HEK293 (cell line): ENCODE results near the gene PCMT1.

Source experiments
- GLI4 ChIP-seq: fragments of 450-650 bp; formaldehyde crosslinking; IDR thresholded peaks from 2 replicates; pipeline ENCODE4 v1.5.1; 2016; ENCODE audit warnings: missing biosample characterization, missing genetic modification characterization
- GLIS1 ChIP-seq: fragments of 450-650 bp; formaldehyde crosslinking; IDR thresholded peaks from 2 replicates; pipeline ENCODE4 v1.5.1; 2016; ENCODE audit warnings: missing biosample characterization, missing genetic modification characterization
- ZNF174 ChIP-seq: fragments of 450-650 bp; formaldehyde crosslinking; IDR thresholded peaks from 2 replicates; pipeline ENCODE4 v1.5.0; 2017; ENCODE audit warnings: missing biosample characterization, mild to moderate bottlenecking, missing genetic modification characterization
- ZNF76 ChIP-seq: fragments of 450-650 bp; formaldehyde crosslinking; IDR thresholded peaks from 2 replicates; pipeline ENCODE4; 2016; ENCODE audit warnings: low read depth, missing biosample characterization, missing genetic modification characterization, borderline replicate concordance
- ZNF777 ChIP-seq: fragments of 450-650 bp; formaldehyde crosslinking; IDR thresholded peaks from 2 replicates; pipeline ENCODE4 v1.5.1; 2017; ENCODE audit warnings: missing biosample characterization, missing genetic modification characterization, borderline replicate concordance
- ZSCAN30 ChIP-seq: fragments of 450-650 bp; IDR thresholded peaks from 2 replicates; pipeline ENCODE4 v1.5.1; 2018; ENCODE audit warnings: missing biosample characterization, mild to moderate bottlenecking, missing genetic modification characterization, moderate library complexity
- TF ChIP-seq, protein P1 (sequence below): fragments of 450-650 bp; formaldehyde crosslinking; IDR thresholded peaks from 2 replicates; pipeline ENCODE4 v1.5.1; 2016; ENCODE audit warnings: missing biosample characterization, missing genetic modification characterization
- TF ChIP-seq, protein P2 (sequence below): fragments of 450-650 bp; formaldehyde crosslinking; IDR thresholded peaks from 2 replicates; pipeline ENCODE4 v1.5.1; 2016; ENCODE audit warnings: missing biosample characterization, missing genetic modification characterization
- TF ChIP-seq, protein P3 (sequence below): fragments of 450-650 bp; formaldehyde crosslinking; IDR thresholded peaks from 2 replicates; pipeline ENCODE4 v1.5.1; 2016; ENCODE audit warnings: missing biosample characterization, missing genetic modification characterization, borderline replicate concordance

DNA sequence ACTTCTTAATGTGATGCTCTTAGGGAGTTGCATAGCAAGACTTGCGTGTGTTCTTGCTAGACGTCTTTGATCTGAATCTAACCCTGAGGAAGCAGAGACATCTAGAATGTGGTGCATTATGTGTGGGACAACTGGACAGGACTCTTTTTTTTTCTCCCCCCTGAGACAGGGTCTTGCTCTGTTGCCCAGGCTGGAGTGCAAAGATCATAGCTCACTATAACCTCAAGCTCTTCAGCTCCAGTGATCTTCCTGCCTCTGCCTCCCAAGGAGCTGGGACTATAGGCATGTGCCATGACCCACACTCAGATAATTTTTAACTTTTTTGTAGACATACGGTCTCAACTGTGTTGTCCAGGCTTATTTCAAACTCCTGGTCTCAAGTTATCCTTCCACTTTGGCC is 34.0 kb downstream of the PCMT1 start:
- TF ChIP-seq ZNF76 (no peak), ZNF777 (tag by site-specific recombination) (no peak), GLIS1 (tag by site-specific recombination) (no peak), GLI4 (tag by site-specific recombination) (no peak), ZNF174 (no peak), ZSCAN30 (tag by site-specific recombination) (no peak)
- TF ChIP-seq, protein P1, sequence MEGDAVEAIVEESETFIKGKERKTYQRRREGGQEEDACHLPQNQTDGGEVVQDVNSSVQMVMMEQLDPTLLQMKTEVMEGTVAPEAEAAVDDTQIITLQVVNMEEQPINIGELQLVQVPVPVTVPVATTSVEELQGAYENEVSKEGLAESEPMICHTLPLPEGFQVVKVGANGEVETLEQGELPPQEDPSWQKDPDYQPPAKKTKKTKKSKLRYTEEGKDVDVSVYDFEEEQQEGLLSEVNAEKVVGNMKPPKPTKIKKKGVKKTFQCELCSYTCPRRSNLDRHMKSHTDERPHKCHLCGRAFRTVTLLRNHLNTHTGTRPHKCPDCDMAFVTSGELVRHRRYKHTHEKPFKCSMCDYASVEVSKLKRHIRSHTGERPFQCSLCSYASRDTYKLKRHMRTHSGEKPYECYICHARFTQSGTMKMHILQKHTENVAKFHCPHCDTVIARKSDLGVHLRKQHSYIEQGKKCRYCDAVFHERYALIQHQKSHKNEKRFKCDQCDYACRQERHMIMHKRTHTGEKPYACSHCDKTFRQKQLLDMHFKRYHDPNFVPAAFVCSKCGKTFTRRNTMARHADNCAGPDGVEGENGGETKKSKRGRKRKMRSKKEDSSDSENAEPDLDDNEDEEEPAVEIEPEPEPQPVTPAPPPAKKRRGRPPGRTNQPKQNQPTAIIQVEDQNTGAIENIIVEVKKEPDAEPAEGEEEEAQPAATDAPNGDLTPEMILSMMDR (tag by site-specific recombination) = no peak
- TF ChIP-seq, protein P2, sequence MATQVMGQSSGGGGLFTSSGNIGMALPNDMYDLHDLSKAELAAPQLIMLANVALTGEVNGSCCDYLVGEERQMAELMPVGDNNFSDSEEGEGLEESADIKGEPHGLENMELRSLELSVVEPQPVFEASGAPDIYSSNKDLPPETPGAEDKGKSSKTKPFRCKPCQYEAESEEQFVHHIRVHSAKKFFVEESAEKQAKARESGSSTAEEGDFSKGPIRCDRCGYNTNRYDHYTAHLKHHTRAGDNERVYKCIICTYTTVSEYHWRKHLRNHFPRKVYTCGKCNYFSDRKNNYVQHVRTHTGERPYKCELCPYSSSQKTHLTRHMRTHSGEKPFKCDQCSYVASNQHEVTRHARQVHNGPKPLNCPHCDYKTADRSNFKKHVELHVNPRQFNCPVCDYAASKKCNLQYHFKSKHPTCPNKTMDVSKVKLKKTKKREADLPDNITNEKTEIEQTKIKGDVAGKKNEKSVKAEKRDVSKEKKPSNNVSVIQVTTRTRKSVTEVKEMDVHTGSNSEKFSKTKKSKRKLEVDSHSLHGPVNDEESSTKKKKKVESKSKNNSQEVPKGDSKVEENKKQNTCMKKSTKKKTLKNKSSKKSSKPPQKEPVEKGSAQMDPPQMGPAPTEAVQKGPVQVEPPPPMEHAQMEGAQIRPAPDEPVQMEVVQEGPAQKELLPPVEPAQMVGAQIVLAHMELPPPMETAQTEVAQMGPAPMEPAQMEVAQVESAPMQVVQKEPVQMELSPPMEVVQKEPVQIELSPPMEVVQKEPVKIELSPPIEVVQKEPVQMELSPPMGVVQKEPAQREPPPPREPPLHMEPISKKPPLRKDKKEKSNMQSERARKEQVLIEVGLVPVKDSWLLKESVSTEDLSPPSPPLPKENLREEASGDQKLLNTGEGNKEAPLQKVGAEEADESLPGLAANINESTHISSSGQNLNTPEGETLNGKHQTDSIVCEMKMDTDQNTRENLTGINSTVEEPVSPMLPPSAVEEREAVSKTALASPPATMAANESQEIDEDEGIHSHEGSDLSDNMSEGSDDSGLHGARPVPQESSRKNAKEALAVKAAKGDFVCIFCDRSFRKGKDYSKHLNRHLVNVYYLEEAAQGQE (tag by site-specific recombination) = no peak
- TF ChIP-seq, protein P3, sequence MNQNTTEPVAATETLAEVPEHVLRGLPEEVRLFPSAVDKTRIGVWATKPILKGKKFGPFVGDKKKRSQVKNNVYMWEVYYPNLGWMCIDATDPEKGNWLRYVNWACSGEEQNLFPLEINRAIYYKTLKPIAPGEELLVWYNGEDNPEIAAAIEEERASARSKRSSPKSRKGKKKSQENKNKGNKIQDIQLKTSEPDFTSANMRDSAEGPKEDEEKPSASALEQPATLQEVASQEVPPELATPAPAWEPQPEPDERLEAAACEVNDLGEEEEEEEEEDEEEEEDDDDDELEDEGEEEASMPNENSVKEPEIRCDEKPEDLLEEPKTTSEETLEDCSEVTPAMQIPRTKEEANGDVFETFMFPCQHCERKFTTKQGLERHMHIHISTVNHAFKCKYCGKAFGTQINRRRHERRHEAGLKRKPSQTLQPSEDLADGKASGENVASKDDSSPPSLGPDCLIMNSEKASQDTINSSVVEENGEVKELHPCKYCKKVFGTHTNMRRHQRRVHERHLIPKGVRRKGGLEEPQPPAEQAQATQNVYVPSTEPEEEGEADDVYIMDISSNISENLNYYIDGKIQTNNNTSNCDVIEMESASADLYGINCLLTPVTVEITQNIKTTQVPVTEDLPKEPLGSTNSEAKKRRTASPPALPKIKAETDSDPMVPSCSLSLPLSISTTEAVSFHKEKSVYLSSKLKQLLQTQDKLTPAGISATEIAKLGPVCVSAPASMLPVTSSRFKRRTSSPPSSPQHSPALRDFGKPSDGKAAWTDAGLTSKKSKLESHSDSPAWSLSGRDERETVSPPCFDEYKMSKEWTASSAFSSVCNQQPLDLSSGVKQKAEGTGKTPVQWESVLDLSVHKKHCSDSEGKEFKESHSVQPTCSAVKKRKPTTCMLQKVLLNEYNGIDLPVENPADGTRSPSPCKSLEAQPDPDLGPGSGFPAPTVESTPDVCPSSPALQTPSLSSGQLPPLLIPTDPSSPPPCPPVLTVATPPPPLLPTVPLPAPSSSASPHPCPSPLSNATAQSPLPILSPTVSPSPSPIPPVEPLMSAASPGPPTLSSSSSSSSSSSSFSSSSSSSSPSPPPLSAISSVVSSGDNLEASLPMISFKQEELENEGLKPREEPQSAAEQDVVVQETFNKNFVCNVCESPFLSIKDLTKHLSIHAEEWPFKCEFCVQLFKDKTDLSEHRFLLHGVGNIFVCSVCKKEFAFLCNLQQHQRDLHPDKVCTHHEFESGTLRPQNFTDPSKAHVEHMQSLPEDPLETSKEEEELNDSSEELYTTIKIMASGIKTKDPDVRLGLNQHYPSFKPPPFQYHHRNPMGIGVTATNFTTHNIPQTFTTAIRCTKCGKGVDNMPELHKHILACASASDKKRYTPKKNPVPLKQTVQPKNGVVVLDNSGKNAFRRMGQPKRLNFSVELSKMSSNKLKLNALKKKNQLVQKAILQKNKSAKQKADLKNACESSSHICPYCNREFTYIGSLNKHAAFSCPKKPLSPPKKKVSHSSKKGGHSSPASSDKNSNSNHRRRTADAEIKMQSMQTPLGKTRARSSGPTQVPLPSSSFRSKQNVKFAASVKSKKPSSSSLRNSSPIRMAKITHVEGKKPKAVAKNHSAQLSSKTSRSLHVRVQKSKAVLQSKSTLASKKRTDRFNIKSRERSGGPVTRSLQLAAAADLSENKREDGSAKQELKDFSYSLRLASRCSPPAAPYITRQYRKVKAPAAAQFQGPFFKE (tag by site-specific recombination) = no peak
